ENCODE data around the gene POU2F3.

- TF ChIP-seq POLR2AphosphoS5 (IDR thresholded peaks at IDR 0.05): no peak
- TF ChIP-seq CTCF (IDR thresholded peaks at IDR 0.05): no peak
- no peak for TF ChIP-seq POLR2A (IDR thresholded peaks at IDR 0.05; ENCODE audit: low read depth)
These were observed 1.3 kb downstream of the POU2F3 start for GRCh38 chr11:120241277-120241676.

Data from esophagus muscularis mucosa (tissue), 3 donors.